GM23248 (cell line): ENCODE results near the gene GARRE1. TPM values are rescaled to one million over a fixed set of nuclear protein-coding genes. Genes with fewer than 3 reads are reported as not detected.
A peak's percentile ranks its signal among the peaks of the same experiment; 100 is the strongest.

Experiments
- DNase-seq: peaks from one replicate; pipeline ENCODE4 v3.0.0-alpha.2; 2015
- H2AFZ ChIP-seq: fragments of 200-600 bp; sonication (generic); 2 replicates; pipeline ENCODE4 v1.6.1; 2016; ENCODE audit warnings: antibody characterized with exemption
- H3F3A ChIP-seq: fragments of 200-600 bp; sonication (generic); 2 replicates; pipeline ENCODE4 v1.6.1; 2016; ENCODE audit warnings: mild to moderate bottlenecking, antibody characterized with exemption, mixed run types; ENCODE audit not compliant: insufficient read depth
- H3K27ac ChIP-seq: fragments of 200-600 bp; sonication (generic); 2 replicates; pipeline ENCODE4 v1.5.1; 2016; ENCODE audit warnings: mild to moderate bottlenecking
- H3K27me3 ChIP-seq: fragments of 200-600 bp; sonication (generic); replicated peaks from 2 replicates; pipeline ENCODE4 v1.6.1; 2016; ENCODE audit warnings: mild to moderate bottlenecking; ENCODE audit not compliant: insufficient read depth
- H3K36me3 ChIP-seq: fragments of 200-600 bp; sonication (generic); 2 replicates; pipeline ENCODE4 v1.6.1; 2016; ENCODE audit warnings: low read depth, mild to moderate bottlenecking
- H3K4me1 ChIP-seq: fragments of 200-600 bp; sonication (generic); 2 replicates; pipeline ENCODE4 v1.6.1; 2016; ENCODE audit warnings: mild to moderate bottlenecking; ENCODE audit not compliant: insufficient read depth
- H3K4me2 ChIP-seq: fragments of 200-600 bp; sonication (generic); one replicate; pipeline ENCODE4 v1.6.1; 2016; ENCODE audit warnings: mild to moderate bottlenecking; ENCODE audit not compliant: unreplicated experiment
- H3K4me3 ChIP-seq: fragments of 200-600 bp; sonication (generic); 2 replicates; pipeline ENCODE4 v1.5.1; 2016; ENCODE audit warnings: mild to moderate bottlenecking
- H3K79me2 ChIP-seq: fragments of 200-600 bp; sonication (generic); 2 replicates; pipeline ENCODE4 v1.6.1; 2016; ENCODE audit warnings: mild to moderate bottlenecking; ENCODE audit not compliant: insufficient read depth
- H3K9ac ChIP-seq: fragments of 200-600 bp; sonication (generic); 2 replicates; pipeline ENCODE4 v1.6.1; 2016; ENCODE audit warnings: mild to moderate bottlenecking
- H3K9me2 ChIP-seq: fragments of 200-600 bp; sonication (generic); 2 replicates; pipeline ENCODE4 v1.6.1; 2016; ENCODE audit warnings: mixed run types, mild to moderate bottlenecking, moderate library complexity; ENCODE audit not compliant: insufficient read depth
- H3K9me3 ChIP-seq: fragments of 200-600 bp; sonication (generic); one replicate; pipeline ENCODE4 v1.6.1; 2017; ENCODE audit warnings: low read depth
- H4K20me1 ChIP-seq: fragments of 200-600 bp; sonication (generic); 2 replicates; pipeline ENCODE4 v1.6.0; 2016; ENCODE audit not compliant: insufficient read depth
- EZH2 ChIP-seq: fragments of 200-600 bp; sonication (generic); IDR thresholded peaks from 2 replicates; pipeline ENCODE4 v1.6.1; 2018; ENCODE audit warnings: antibody characterized with exemption, mild to moderate bottlenecking; ENCODE audit not compliant: insufficient read depth, poor library complexity, severe bottlenecking
- EZH2phosphoT487 ChIP-seq: fragments of 200-600 bp; sonication (generic); IDR thresholded peaks from 2 replicates; pipeline ENCODE4 v1.6.1; 2018; ENCODE audit warnings: antibody characterized with exemption, moderate library complexity, mild to moderate bottlenecking, low read depth; ENCODE audit not compliant: insufficient read depth
- WGBS, 2 experiments: methylation state at CpG; one replicate each; pipeline ENCODE4 v1.1.6; 2015 to 2017; ENCODE audit warnings: low lambda C conversion rate in 2 of 2, low coverage in 1 of 2; ENCODE audit errors: missing lambda C conversion rate in 2 of 2; 5-methylcytosine and 5-hydroxymethylcytosine counted together
- in situ Hi-C: fragments of 300-500 bp; cut with MboI; formaldehyde crosslinking; loops from 2 replicates; pipeline ENCODE4 v1.15.0; 2020
- polyA plus RNA-seq: library from polyadenylated mRNA; unstranded; fragments of >200 nt; fragmentation: Nextera tagmentation; extraction: Ambion mirVana; gene quantifications from 2 replicates; pipeline ENCODE4 v1.2.1, GENCODE V29; 2016
- total RNA-seq: library from RNA; depleted of rRNA; stranded (reverse); fragments of >200 nt; shearing (Covaris generic); gene quantifications from 2 replicates; pipeline ENCODE4 v1.2.3, GENCODE V29; 2014

Gene GARRE1
- total and polyA plus RNA-seq, 2 experiments from 2014 or later, result 12.1 to 19.0 TPM

DNA sequence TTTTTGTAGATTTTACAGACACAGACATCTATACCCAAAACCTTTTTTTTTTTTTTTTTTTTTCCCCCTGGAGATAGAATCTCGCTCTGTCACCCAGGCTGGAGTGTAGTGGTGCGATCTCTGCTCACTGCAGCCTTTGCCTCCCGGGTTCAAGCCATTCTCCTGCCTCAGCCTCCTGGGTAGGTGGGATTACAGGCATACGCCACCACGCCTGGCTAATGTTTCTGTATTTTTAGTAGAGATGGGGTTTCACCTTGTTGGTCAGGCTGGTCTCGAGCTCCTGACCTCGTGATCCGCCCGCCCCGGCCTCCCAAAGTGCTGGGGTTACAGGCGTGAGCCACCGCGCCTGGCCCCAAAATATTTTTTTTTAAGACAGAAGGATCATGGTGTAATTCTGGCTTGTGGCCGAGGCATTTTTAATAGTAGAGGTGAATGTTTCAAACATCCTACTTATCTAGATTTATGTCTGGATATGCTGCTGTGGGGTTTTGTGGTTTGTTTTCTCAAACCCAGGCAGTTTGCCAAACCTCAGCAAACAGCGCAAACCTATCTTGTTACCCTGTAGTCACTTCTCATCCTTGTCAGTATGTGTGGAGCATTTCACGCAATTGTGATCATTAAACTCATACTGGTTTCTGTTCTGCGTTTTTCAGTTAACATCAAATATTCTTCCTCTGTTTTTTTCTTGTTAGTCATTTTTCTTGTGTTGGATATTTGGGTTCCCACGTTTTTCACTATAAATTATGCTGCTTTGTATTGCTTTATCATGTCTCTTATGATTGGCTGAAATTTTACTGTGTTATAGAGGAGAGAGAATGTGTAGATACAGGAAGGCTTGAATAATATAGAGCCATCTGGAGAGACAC, 36.2 kb upstream of the GARRE1 start:
- Histone ChIP-seq H2AFZ (no peak overlapping the region), H3K4me2 (peak overlapping the region; percentile 32), H3K27me3 (no peaks in the 10 kb centered on the region), H3K4me3 (no peak overlapping the region), H3K79me2 (peaks cover 43% of the 10 kb centered on the region), H3K9ac (peak overlapping the region; percentile 30; the same call in 1 of the 2 replicates), H3K36me3 (peaks cover 53% of the 10 kb centered on the region), H3K27ac (peak overlapping the region; percentile 65), H4K20me1 (peaks cover 15% of the 10 kb centered on the region; the same call in 1 of the 2 replicates), H3F3A (peaks cover 44% of the 10 kb centered on the region), H3K9me3 (no peaks in the 10 kb centered on the region), H3K4me1 (peaks cover 20% of the 10 kb centered on the region), H3K9me2 (no peaks in the 10 kb centered on the region)
- WGBS, 2 experiments, result 76 to 78% methylated on average over 18 of the region's 18 CpGs
- peak; percentile 83 for DNase-seq
- in situ Hi-C loops, result no loop called here
- peak; percentile 96 for TF ChIP-seq EZH2phosphoT487
- no peak for TF ChIP-seq EZH2

DNA sequence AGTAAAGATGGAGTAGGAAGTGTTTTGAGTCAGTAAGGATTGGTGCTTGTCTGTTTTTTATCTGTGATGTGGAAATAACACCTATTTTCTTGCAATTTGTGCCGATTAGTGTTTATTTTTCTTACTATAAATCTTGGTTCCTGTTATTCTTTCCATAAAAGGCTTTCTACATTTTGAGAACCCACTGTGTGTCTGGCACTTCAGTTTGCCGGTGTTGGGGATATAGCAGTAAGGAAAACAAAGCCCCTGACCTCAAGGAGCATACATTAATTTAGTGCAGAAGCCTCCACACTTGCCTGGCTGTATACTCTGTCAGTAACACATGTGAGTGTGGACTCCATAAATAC, 35.6 kb upstream of the GARRE1 start:
- 76 to 87% methylated on average over 2 of the region's 2 CpGs for WGBS, 2 experiments
- no peaks in the 10 kb centered on the region for H3K9me2 ChIP-seq
- H3K27me3 ChIP-seq, result no peaks in the 10 kb centered on the region
- peaks cover 52% of the 10 kb centered on the region for H3K36me3 ChIP-seq
- peaks cover 15% of the 10 kb centered on the region; the same call in 1 of the 2 replicates for H4K20me1 ChIP-seq
- peak overlapping the region; percentile 32 for H3K4me2 ChIP-seq
- H3K9ac ChIP-seq, result peak overlapping the region; percentile 30; the same call in 1 of the 2 replicates
- no peak for DNase-seq
- H3K27ac ChIP-seq, result peak overlapping the region; percentile 65
- H3K79me2 ChIP-seq, result peaks cover 43% of the 10 kb centered on the region
- in situ Hi-C loops, result no loop called here
- TF ChIP-seq EZH2phosphoT487 (no peak), EZH2 (no peak)
- H3K9me3 ChIP-seq, result no peaks in the 10 kb centered on the region
- H3F3A ChIP-seq, result peaks cover 41% of the 10 kb centered on the region
- H3K4me1 ChIP-seq, result peaks cover 20% of the 10 kb centered on the region
- no peak overlapping the region for H2AFZ ChIP-seq
- H3K4me3 ChIP-seq, result no peak overlapping the region

DNA sequence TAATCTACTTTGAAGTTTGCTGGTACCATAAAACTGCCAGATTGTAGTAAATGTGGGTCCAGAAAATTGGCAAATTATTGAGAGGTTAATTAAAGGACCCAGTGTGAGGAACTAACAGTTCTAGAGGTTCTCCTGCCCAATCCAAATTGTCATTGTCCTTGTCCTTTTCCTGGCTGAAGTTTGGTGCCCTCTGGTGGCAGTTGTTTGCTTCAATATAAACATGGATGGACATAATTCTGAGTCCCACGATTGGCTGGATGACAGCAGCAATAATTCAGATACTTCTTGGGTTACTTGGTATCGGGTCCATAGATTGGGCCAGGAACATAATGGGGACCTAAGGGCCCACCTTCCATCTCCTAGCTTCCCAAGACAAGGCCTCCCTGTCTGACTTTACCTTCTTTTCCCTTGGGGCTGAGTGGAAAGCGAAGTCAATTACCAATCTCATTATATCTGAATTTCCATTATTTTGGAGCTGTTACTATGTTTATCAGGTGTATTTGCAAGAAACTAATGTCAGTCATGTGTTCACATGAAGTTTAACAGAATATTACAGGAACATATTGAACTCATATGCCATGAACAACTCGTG, 33.8 kb upstream of the GARRE1 start:
- Histone ChIP-seq H3K27me3 (no peaks in the 10 kb centered on the region), H3F3A (peaks cover 44% of the 10 kb centered on the region), H3K4me2 (no peak overlapping the region), H3K4me3 (no peak overlapping the region), H3K4me1 (peaks cover 29% of the 10 kb centered on the region), H4K20me1 (peaks cover 23% of the 10 kb centered on the region), H3K9me3 (no peaks in the 10 kb centered on the region), H3K36me3 (peaks cover 59% of the 10 kb centered on the region), H3K9ac (no peak overlapping the region), H2AFZ (no peak overlapping the region), H3K27ac (no peak overlapping the region), H3K79me2 (peaks cover 37% of the 10 kb centered on the region), H3K9me2 (no peaks in the 10 kb centered on the region)
- TF ChIP-seq EZH2phosphoT487 (no peak), EZH2 (no peak)
- peak; percentile 72 for DNase-seq
- 44 to 48% methylated on average over 4 of the region's 4 CpGs for WGBS, 2 experiments
- in situ Hi-C loops, result no loop called here

DNA sequence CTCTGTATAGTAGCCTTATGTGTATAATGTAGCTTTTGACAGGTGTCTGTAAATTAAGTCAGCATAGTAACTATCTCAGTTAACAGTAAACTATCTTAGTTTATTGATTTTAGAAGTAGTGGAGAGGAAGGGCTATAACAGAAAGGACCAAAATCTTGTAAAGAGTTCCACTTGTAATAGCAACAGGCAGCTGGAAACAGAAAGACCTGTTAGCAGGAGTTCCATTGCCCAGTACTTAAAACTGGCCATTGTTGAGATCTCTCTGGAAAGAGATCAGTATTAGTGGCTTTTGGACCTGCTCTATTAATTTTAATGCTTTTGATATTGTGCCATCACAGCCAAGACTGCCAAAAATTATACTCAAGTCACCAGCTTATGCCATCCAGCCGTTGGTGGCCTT, 32.0 kb upstream of the GARRE1 start:
- H3K9me3 ChIP-seq, result no peaks in the 10 kb centered on the region
- TF ChIP-seq EZH2phosphoT487 (no peak), EZH2 (no peak)
- H3F3A ChIP-seq, result peaks cover 51% of the 10 kb centered on the region
- H3K4me3 ChIP-seq, result no peak overlapping the region
- H4K20me1 ChIP-seq, result peaks cover 23% of the 10 kb centered on the region
- H3K27me3 ChIP-seq, result no peaks in the 10 kb centered on the region
- H3K4me2 ChIP-seq, result no peak overlapping the region
- peaks cover 63% of the 10 kb centered on the region for H3K36me3 ChIP-seq
- H3K9me2 ChIP-seq, result no peaks in the 10 kb centered on the region
- H3K4me1 ChIP-seq, result peaks cover 32% of the 10 kb centered on the region
- 25 to 46% methylated on average over 1 of the region's 1 CpG for WGBS, 2 experiments
- H3K9ac ChIP-seq, result no peak overlapping the region
- no peak for DNase-seq
- no peak overlapping the region for H2AFZ ChIP-seq
- H3K79me2 ChIP-seq, result peaks cover 44% of the 10 kb centered on the region
- H3K27ac ChIP-seq, result no peak overlapping the region
- in situ Hi-C loops, result no loop called here
